OCI-LY3 (cell line): Measurements from ENCODE around the gene PAPSS1.
"Not testable (repeated sequence)": the region's sequence is repeated elsewhere in the genome, so short reads cannot be mapped to it uniquely, and the experiment has no call there.

Experiments used
- CTCF ChIP-seq: fragments of 200-600, 300-600 bp; sonication (generic); IDR thresholded peaks from 2 replicates; pipeline ENCODE4 v1.5.1; 2014; ENCODE audit warnings: antibody characterized with exemption, low read length, low read depth
- EZH2phosphoT487 ChIP-seq: fragments of 200-600 bp; shearing (Covaris generic); IDR thresholded peaks from 2 replicates; pipeline ENCODE4 v1.6.1; 2018; ENCODE audit warnings: antibody characterized with exemption, mixed run types, low read depth

- not testable (repeated sequence) for TF ChIP-seq CTCF, EZH2phosphoT487
Measured at GRCh38 chr4:107726131-107726925, 6.3 kb upstream of the PAPSS1 start.
